ENCODE data around the gene IQSEC1.

Gene IQSEC1

DNA sequence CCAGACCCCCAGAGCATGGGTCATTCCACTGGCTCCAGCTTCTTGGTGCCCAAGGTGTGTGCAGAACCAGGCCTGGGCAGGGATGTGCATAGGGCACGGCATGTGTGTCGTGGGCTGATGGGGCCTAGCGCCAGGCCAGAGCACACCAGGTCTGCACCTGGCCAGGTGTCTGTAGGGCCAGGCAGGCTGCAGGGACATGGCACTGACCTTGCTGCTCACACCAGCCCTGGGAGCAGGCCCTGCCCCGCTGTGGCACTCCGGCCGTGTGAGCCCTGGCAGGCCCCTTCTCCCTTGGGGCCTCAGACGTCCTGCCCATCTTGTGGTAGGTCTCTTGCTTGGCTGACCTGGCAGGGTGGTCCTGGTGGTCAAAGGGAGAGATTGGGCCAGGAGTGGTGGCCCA lies 147.6 kb downstream of the IQSEC1 start:
- no peak for DNase-seq

DNA sequence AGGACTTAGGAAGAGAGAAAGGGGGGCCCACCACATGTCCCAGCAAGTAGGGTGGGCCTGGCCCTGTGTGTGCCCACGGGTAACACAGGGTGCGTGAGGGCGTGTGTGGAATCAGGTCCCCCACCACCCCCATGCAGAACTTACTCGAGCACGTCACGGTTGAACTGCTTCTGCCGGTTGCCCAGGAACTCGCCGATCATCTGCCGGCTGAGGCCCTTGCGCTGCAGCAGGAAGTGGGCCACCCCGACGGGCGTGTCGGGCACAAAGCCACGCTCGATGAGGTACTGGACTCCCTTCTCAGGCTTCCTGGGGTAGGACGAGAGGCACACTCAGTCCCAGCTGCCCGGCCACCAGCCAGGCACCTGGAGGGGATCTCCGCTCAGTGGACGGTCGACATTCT lies 148.8 kb downstream of the IQSEC1 start:
- no peak for DNase-seq

DNA sequence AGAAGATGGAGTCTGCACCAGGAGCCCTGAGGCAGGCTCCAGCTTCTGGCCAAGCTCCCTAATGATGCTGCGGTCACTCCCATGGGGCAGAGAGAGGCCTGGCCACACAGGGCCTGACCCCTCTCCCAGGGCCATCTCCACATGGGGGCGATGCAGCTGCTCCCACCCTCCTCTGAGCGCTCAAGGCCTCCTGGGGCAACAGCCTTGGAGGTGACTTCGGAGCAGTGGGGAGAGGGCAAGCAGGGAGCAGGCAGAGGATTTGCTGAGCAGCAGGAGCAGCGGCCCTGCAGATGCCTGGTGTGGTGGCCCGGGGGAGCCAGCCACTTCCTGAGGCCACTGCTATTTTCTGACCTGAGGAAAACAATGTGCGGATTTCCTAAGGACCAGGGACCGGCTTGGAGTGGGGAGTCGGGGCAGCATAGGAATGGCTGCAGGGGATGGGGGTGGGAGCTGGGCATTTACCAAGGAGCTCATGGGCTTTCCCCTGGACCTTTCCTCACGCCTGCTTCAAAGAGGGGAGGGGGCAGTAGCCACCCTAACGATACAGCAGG lies 150.3 kb downstream of the IQSEC1 start:
- no peak for DNase-seq

DNA sequence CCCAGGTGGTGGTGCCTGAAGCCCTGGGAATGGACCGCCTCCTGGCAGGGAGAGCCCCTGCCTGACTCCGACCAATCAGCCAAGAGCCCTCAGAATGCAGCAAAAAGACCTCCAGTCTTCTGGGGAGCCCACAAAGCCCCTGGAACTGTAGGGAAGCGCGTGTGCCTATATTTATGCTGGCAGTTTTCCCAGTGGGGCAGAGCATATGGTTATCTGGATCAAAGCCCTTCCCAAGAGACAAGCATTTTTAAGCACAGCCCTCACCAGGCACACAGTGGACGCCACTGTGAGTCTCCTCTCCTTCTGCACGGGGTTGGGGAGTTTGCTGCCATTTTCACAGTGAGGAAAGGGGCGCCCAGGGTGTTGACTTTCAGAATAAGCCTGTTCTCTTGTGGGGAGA lies 150.9 kb downstream of the IQSEC1 start:
- DNase-seq = no peak

DNA sequence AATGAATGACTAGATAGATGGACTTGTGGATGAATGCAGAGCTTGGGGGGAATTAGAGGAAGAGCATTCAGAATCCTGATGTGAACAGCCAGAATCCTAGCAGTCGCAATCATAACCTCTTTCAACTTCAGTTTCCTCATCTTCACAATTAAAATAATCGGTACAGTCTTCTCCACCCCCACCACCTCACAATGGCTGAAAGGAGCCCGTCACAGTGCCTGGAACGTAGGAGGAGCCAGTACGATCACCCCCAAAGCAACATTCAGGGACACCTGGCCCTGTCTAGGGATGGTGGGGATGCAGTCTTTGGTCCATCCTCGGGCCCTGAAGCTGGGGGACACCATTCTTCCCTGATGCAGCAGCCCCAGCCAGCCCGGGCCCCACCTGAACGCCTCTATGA lies 151.5 kb downstream of the IQSEC1 start:
- DNase-seq = no peak

DNA sequence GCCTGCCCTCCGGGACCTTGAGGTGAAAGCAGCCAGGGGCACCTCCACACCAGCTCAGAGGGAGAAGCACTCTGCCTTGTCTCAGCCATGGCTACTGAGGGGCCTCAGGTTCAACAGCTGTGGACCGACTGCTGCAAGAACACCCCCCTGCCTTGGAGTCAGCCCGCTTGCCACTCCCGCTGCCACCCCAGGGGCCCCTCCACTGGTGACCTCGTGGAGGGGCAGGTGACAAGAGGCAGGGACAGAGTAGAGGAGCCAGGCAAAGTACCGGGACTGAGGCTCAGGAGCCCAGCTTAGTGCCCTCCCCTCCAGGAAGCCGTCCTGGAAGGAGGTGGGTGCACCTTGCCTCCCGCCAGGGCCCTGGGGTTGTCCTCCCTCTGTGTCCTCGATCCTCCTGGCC lies 152.3 kb downstream of the IQSEC1 start:
- DNase-seq = no peak

DNA sequence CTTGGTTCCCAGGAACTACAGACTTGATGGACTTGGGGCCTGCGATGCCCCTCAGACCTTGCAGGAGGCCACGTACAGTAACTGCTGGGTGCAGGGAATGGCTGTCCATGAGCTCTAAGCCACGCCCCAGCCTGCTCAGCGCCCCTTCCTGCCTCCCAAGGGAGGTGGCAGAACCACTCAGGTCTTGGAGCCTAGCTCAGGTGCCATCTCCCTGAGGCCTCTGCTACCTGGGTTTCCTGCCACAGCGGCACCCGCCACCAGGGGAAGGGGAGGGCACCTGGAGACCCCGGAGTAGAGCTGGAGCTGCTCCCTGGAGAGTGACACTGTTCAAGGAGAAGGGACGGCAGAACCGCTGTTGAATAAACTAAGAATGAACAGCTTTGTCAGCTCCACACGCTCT lies 154.0 kb downstream of the IQSEC1 start:
- DNase-seq = no peak

DNA sequence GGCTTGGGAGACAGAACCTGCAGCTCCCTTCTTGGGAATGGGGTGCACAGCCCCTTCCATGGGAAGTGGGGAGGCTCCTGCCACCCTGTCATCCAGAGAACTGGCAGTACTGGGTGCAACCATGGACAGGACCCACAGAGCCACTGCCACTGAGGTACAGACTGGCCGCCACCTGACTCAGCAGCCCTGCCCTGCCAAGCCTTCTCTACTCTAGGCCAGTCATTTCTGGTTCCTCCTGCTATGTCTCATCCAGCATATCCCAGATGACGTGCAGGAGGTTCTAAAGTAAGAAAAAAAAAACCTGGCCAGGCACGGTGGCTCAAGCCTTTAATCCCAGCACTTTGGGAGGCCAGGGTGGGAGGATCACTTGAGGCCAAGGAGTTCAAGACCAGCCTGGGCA lies 155.0 kb downstream of the IQSEC1 start:
- DNase-seq = no peak

DNA sequence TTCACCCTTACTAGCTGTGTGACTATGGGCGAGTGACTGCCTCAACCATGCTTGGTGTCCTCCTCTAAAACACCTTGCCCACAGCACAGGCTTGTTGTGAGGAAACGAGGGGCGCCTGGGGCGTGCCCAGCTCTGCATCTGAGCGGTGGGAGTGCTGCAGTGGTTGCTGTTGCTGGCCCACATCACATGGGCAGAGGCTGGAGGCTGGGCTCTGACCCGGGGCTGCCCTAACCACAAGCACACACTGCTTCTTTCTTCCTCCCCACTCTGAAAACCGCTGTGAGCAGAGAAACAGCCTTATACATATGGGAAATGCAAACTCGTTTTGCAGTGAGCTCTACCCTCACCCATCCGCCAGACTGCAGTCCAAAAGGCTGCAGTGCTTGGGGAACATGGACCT lies 157.1 kb downstream of the IQSEC1 start:
- DNase-seq = no peak

DNA sequence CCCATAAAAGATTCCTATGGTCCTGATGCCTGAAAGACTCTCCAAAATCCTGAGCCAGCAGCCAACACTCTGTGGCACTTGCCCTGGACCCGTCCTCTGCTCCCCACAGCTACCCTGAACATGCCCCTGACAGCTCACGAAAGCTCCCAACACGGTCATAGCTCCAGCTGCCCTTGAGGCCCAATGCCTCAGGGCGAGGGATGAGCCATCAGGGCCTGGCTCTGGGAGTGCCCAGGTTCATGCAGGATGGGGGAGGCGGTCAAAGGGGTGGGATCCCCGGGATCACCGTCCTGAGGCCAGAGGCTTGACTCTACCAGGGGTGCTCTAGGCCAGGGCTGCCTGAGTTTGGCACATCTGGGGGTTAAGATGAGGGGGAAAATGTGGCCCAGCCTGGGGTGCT lies 159.1 kb downstream of the IQSEC1 start:
- DNase-seq = no peak

DNA sequence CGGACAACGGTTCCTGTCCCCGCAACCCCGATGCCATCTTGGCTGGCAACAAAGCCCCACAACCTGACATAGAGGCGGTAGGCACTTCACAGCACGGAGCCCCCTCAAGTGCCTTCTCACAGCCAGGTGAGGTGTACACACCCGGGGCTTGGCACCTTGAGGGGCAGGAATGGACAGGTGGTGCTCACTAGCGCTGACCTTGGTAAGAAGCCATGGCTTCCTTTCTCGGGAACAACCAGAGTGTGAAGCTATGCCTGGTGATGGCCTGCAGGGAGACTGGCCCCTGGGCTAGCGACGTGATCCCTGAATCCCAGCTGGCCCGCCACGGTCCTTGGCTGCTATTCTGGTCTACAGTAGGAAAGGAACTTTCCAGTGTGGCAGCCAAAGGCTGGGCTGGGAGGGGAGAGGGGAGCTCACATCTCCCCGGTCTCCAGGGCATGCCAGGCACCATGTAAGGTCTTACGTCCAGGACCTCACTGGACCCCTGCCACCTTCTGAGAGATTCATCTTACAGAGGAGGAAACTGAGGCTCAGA lies 161.3 kb downstream of the IQSEC1 start:
- no peak for DNase-seq

DNA sequence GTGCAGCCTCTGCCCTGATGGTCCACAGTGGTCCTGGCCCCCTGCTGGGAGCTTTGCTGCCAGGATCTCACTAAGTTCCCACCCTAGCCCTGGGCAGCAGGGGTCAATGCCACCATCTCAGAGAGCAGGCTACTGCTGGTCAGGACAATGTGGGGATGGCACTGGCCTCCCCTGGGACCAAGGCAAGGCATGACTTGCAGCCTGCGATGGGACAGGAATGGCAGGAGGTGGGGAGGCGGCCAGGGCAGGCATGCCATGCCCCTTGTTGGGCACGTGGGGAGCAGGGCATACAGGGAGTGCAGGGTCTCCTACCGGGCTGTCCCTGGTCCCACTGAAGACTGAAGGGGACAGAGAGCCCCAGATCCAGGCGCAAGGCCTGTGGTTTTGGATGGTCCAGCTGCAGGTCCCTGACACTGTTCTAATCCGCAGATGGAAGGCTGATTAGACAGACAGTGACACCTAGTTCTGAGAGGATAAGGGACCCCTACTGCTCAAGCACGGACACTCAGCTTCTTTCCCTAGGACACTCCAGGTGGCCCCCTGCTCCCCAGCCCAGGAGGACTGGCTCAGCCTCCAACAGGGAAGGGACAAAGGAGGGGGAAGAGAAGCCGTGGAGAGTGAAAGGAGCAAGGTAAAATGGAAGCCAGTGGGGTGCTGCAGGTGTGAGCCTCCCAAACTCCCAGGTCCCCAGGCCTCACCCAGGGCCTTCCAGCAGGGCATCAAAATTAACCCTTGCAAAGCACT lies 162.7 kb downstream of the IQSEC1 start:
- DNase-seq = no peak

DNA sequence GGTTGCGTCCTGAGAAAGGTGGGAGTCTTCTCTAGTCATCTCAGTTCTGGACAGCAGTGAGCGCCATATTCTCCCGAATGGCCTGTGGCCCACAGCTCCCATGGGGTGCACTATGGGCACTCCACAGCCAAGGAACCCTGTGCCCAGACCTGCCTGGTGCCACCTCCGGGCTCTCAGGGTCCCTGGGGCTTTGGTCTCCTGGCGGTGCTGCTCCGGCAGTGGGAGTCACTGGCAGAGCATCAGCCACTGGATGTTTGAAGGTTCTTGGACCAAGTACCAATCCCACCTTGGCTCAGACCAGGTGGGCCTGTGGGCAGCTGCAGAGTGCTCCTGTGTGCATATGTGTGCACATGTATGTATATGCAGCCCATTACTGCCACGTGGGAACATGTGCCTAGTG lies 163.5 kb downstream of the IQSEC1 start:
- no peak for DNase-seq

DNA sequence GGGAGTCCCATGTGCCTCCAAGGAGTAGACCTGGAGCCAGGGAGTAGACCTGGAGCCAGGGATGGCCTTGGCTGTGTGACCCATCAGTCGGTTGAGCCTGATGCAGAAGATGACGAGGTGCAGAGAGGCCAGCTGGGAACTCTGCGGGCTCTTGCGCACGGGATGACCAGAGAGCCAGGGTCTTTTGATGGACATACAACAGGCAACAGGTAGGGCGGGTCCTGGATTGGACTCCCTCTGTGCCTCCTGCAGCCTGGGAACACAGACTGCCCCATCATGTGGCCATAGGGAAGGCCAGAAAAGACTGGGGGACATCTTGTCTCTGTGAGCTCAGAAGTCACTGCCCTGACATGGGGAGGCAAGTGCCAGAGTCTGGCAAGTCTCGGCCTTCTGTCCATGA lies 164.4 kb downstream of the IQSEC1 start:
- DNase-seq = no peak

DNA sequence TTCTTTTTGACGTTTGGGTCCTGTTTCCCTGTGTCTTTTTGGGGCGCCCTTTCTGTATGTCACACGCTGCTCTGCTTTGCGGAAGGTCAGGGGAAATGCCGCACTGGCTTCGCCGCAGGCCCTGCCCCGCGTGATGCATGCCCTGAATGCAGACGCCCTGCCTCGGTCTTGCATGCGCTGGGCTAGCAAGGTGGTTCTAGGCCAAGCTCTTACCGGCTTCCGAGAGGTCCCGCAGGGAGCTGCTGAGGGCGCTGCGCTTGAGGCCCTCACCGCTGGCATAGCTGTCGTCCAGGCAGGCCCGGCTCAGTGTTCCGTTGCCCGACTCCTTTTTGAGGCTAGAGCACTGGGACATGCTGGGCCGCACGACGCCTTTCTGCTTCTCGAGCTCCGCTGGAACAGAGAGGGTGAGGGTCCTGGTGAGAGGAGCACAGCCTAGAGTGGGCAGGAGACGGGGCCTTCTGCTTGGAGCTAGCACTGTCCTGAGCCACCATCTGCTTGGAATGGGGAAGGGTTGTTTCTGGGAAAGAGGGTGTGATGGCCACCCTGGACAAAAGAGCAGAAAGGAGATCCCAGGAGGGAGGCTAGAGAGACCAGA lies 165.0 kb downstream of the IQSEC1 start:
- DNase-seq = no peak

DNA sequence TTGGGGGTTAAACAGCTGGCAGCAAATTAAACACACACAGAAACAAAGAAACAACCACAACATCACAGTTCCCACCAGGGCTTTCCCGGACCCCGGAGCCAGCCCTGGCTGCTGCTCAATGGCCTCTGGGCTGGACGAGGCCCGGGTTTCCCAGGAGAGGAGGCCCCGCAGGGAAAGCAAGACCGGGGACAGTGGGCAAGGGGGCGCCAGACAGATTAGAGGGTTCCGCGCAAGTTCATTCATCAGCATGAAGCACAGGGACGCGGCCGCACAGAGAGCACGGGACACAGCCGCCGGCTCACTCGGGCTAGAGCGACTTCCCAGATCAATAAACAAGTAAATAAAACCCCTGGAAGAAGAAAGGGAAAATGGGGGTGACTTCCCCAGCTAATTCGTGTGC lies 165.5 kb downstream of the IQSEC1 start:
- no peak for DNase-seq

DNA sequence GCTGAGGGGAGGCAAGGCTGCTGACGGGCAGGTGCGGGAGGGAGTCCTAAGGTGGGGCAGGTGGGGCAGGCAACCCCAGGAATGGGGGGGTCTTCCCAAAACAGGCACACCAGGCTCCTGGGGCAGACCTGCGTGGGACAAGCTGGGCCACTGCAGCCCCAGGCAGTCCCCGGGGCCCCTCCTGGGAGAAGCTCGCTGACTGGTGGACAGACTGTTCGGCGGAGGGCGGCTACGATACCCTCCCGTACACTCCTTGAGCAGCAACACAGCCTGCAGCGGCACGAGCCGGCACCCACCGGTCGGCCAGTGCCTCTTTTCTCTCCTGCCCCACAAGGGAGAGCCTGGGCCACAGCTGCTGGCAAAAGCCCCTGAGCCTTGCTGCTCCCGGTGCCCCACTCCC lies 165.9 kb downstream of the IQSEC1 start:
- DNase-seq = no peak

DNA sequence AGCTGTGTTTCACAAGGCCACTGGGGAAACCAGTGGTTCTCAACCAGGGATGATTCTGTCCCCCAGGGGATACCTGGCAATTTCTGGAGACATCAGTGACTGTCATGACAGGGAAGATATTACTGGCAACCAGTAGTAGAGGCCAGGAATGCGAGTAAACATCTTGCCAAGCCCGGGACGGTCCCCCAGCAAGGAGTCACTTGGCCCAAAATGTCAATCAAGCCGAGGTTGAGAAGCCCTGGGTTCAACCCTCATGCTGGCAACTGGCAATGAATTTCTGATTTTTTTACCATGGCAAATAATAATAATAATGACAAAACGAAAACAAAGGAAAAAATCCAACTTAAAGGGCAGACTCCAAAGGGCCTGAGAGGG lies 166.3 kb downstream of the IQSEC1 start:
- DNase-seq = no peak

DNA sequence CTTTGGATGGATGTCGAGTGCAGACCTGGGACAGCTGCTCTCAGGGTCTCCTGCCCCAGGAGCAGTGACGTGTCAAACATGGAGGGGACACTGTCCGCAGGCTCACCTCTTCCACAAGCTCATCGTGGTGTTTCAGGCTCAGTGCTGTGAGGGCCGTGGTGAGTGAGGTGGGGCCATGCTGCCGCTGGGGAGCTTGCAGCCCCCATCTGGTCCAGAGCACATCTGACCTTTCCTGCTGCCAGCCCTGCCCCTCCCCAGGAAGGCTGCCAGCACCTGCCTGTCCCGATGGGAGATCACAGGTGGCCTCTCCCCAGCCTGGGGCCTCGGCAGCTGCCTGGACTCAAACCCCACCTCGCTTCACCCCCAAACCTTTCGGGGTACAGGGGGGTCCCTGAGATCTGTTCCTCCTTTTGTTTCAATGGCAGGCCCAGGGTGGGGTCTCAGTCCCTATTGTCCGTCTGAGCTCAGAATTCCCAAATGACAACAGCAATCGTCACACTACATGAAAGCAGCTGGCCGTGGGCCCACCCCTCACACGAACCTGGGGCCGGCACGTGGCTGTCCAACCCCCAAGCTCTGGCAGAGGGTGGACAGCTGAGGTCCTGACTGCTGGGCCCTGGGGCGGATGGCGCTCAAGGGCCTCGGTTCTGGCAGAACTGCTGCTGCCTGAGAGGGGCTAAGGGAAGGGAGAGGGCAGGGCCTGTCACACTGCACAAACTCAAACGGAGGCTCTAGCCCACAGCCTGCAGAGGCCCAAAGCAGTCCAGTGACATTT lies 166.9 kb downstream of the IQSEC1 start:
- no peak for DNase-seq

DNA sequence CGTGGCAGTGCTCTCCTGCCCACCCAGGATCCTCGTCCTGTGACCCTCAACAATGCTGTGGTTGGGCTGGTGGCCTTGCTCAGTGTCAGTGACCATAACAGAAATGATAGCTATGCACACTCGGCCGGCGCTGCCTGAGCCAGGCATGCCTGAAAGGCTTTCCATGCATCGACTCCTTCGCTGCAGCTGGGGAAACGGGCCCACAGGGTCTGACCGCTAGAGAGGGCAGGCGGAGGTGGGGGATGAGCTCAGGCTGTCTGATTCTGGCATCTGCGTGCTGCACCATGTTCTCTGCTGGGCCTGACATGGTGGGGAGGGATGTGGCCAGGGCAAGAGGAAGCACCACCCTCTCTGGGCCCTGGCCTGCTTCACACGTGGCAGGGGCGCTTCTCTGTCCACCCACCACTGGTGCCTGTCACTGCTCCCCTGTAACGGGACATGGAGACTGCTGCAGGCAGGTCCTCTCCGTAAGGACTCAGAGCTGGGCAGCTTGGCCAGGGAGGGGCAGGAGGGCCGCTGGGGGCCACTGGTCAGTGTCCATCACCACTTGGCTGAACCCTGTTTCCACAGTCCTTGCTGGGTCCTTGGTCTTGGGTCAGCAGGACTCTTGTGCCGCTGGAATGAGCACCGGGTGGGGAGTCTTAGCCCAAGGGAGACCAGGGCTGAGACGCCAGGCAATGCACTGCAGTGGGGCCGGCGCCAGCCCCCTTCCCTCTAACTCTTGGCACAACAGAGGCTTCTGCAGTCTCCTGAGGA lies 167.7 kb downstream of the IQSEC1 start:
- no peak for DNase-seq

DNA sequence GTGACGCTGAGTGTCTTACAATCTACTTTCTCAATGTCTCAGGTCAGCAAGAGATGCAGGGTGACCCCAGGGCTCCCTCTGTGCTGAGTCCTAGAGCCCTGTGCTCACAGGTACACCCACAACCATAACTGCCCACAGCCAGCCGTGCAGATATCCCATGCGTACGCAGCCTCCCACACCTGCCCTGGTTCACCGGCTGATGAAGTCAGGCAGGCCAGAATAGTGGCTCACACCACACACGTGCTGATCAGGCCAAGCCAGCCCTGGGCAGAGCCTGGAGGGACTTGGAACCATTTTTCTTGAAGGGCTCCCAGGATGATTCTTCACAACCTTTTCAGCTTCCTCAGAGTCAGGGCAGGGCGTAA lies 168.3 kb downstream of the IQSEC1 start:
- DNase-seq = no peak

DNA sequence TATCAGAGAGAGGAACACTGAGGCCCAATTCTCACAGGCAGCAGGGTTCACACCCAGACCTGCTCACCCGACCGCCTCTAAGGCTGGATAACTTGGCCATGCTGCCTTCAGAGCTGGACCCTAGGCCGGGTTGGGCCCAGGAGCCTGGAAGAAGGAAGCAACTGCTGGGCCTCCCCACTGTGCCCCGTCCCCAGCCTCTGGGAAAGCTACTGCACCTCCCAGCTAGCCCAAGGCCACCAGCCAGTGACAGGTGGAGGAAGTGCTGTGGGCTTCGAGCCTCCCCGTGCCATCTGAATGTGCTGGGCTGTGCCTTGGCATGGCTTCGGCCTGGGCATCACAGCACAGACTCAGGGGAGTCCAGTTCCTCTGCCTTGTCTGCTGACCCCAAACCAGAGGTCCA lies 169.3 kb downstream of the IQSEC1 start:
- DNase-seq = no peak

All from right forelimb (tissue), 1 donor.